SKM-1 treated with dmso at 0.1 percent for 144 hours (cell line): ENCODE results near the gene STX18.
"Not testable (repeated sequence)": the region's sequence is repeated elsewhere in the genome, so short reads cannot be mapped to it uniquely, and the experiment has no call there.

Experiments
- DNase-seq: peaks from one replicate; lab custom pipeline; 2025; ENCODE audit not compliant: unreplicated experiment; lab: John Stamatoyannopoulos, UW

STX18 gene

DNA sequence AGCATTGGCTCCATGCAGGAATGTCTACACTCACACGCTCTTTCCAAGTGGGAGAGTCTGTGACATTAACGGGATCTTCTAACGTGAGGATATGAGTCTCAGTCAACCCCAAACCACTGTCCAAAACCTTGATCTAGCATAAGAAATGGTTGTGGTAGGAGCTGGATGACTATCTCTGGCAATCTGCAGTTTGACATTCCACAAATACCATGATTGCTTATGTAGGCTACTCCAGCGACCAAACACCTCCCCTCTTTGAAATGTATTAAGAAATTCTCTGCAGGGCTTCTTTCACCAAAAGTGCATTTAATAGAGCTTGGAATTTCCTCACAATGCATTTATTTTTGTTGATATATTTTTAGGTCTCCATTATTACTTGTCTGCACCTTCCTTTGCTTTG, 14.1 kb upstream of the STX18 start:
- no peak for DNase-seq

DNA sequence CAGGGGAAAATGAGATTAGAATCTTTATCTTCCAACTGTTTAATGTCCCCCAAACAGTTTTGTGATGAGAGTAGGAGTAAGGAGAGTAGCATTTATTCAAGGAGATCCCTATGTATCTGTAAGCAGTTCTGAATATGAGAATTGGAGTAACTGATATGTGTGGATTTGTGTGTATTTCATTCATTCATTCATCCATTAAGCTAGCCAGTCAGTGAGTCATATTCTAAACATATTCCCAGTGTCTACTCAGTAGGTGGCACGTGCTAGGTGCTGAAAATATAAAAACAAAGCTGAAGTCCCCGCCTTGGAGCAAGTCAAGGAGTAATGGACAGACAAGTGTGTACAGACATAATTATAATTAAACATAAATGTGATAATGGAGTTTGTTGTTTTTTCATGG, 12.4 kb upstream of the STX18 start:
- DNase-seq: no peak

DNA sequence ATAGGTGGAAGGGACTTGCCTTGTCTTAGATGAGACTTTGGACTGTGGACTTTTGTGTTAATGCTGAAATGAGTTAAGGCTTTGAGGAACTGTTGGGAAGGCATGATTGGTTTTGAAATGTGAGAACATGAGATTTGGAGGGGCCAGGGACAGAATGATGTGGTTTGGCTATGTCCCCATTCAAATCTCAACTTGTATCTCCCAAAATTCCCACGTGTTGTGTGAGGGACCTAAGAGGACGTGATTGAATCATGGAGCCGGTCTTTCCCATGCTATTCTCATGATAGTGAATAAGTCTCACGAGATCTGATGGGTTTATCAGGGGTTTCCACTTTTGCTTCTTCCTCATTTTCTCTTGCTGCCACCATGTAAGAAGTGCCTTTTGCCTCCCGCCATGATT, 10.2 kb upstream of the STX18 start:
- DNase-seq: not testable (repeated sequence)

DNA sequence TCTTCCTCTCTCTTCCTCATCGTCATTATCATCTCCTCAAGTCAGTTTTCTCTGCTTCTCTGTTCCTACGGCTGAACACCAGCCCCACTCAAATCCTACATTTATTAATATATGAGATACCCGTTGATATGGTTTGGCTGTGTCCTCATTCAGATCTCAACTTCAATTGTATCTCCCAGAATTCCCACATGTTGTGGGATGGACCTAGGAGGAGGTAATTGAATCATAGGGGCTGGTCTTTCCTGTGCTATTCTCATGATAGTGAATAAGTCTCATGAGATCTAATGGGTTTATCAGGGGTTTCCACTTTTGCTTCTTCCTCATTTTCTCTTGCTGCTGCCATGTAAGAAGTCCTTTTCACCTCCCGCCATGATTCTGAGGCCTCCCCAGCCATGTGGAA, 8.3 kb upstream of the STX18 start:
- DNase-seq: not testable (repeated sequence)

DNA sequence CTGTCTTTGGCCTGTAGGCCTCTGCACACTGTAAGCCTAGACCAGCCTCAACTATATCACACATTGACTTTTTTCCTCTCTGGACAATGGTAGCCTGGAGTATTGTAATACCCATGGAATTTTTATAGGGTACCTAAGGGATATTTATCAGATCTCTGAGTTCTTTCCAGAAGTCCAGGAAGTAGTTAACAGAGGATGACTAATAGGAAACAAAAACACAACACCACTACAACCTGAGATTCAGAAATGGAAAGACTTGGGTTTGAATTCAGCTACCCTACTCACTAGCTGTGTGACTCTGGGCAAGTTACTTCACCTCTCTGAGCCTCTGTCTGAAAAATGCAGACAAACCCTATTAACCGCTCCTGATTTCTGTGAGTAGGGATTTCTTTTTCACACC, 7.7 kb upstream of the STX18 start:
- DNase-seq: no peak

DNA sequence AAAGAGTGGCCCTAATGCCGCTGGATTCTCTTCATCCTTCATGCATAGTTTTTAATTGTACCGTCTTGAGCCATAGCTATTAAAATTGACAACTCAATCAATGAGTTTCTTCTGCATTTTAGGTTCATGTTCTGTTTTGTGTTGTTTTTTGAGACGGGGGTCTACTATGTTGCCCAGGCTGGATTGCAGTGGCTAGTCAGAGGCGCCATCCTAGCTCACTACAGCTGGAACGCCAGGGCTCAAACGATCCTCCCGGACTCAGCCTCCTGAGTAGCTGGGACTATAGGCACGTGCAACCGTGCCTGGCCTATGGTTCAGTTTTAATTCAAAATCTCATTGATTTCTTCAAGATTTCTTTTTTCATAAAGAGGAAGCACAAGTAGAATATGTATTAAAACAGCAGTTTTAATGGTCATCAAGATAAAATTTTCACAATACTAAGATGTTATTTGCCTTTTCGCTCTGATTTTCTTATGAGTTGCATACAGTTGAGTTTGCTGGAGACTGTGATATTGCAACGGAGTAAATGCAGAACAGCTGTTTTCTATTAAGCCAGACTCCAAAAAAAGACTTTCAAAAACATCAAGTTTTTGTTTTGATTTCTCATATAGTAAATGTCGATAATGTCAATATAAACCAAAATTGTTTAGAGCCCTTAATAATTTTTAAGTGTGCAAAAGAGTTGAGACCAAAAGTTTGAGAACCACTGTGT, 1.1 kb upstream of the STX18 start:
- no peak for DNase-seq

DNA sequence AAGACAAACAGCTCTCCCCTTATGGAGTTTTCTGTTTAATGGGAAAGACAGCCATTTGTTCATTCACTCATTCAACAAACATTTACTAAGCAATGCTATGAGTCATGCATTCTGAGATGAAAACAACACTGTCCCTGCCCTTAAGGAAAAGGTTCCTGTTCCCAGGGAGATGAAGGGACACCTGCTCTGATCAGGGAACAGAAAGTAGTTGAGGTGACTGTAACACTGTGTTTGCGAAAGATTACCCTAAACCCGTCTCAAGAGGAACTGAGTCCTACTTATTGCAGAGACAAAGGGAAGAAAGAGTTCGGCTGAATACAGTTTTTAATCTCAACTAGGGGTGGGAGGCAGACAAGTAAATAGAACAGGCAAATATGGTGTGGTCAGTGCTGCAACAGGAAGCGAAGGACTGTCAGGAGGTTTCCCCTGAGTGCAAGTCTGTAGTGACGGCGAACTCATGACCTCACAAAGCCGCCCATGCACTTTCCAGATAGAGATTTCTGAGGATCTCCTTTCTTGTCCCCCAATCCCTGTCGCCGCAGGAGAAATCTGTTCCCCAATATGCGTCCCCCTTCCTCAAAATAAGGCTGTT, 712 bp downstream of the STX18 start:
- DNase-seq: peak; percentile 78

DNA sequence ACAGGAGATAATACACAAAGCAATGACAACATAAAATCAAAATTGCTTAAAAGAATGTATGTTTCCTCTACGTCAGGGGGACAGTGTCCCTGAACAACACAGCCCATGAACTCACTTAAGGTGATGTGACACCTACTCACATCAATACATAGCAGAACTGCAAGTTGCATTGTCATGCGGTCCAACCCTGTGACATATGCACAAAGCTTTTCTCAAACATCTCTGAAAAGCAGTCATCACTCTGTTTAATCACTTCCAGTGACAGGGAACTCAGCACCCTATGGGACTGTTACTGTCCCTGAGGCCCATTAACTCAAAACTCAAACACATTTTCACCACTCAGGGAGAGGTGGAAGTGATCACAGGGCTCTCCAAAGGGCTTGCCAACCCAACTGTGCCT, 2.4 kb downstream of the STX18 start:
- DNase-seq: no peak

DNA sequence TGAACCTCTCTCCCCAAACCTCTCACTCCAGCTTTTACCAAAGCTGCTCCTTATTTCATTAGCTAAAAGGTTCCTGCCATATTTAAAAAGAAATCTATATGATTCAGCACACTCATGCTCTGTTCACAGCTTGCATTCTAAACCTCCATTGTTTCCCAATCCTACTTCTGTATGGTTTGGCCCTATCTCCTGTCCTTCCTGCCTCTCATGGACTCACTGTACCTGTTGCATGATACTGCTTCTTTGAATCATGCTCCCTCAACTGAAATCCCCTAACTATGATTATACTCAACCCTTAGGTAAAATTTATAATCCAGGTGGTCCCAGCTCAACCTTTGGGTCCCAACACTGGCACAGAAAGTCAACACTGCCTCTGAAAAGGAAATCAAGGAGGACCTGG, 6.3 kb downstream of the STX18 start:
- no peak for DNase-seq

DNA sequence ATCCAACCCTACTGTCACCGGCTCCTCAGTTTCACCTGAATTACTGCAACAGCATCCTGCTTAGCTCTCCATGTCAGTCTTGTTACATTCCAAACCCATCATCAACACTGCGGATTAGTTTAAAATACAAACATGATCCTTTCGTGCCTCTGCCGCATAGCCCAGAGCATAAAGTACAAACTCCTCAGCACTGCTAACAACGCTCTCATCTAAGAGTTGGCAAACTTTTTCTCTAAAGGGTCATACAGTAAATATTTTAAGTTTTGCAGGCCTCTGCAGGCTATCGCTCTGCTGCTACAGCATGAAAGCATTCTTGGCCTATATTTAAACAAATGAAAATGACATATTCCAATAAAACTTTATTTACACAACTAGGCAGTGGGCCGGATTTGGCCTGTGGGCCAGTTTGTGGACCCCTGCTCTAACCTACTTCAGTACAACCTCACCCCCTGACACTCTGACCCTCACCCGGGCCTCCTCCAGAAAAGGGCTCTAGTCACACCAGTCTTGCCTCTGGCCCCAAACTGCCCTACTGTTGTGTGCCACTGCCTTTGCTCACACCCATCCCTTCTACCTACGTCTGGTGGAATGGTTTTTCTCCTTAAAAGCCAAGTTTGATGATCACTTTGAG, 7.2 kb downstream of the STX18 start:
- no peak for DNase-seq

DNA sequence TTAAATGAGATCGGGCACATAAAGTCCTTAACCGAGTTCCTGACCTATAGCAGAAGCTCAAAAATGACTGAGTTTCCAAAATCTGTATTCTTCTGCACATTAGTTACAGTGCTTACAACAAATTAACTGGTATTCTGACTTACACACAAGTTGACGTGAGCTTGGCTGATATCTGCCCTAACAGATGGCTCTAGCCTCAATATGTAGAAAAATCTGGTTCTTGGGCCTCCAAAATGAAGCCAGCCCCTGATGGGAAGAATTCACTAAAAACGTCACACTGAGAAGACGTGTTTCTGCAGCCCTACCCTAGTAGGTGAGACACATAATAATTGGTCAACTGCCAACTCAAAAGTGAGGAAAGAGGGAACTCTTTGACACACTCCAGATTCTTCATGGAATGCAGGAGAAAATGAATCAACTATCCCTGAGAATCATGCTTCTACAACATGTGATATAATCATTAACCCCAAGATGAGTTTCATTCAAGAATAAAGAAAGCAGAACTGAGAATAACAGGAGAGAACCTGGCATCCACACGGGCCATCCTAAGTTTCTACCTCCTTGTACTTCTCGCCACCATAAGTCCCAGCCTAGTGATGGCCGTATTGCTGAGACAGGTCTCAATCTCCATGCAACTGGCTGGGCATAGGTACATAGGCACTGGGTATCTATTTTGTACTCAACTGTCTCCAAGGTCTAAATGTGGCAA, 8.2 kb downstream of the STX18 start:
- no peak for DNase-seq

DNA sequence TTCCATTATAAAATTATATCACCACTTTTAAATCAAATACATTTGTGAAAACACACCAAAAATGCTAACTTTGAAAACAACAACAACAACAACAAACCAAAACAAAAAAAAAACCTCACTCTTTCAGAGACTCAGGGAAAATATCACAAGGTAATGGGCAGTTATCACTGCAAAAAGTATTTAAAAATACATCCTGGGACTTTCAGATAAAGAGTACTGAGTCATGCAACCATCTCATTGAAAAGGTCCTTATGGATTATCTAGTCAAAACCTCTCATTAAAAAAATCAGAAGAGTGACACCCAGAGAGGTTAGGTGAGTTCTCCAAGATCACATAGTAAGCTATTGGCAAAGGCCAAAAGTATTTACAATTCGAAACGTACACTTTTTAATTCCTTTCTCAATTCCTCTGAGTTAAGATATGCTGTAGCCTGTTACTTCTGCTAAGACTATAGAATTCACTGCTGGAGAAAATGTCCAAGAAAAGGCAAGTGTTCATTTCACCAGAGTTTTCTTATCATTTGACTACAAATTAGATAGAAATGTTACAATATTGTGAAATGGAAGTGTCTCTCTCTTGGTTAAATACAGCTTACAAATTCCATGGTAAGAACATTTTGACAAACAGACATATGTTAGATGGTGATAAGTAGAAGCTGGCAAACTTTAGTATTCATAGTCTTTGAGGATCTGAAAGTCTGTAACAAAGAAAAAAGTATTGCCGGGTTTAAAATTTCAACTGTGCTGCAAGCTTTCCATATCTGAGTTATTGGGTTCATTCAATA, 9.3 kb downstream of the STX18 start:
- no peak for DNase-seq

DNA sequence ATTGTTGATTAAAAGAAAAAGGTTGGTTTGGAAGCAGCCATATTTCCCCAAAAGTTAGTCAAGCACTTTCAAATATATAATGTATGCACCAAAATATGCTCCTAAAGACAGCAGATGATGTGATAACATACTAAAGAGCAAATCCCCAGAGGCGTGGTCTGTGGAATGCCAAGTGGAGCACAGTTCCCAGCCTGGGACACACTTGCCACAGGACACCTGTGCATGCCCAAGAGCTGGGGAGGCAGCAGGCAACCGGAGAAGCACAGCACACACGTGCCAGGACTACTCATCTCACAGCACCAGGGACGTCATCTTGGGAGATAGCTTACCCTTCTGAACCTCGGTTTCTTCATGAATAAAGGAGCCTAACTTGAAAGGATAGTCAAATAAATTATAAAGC, 12.5 kb downstream of the STX18 start:
- no peak for DNase-seq

DNA sequence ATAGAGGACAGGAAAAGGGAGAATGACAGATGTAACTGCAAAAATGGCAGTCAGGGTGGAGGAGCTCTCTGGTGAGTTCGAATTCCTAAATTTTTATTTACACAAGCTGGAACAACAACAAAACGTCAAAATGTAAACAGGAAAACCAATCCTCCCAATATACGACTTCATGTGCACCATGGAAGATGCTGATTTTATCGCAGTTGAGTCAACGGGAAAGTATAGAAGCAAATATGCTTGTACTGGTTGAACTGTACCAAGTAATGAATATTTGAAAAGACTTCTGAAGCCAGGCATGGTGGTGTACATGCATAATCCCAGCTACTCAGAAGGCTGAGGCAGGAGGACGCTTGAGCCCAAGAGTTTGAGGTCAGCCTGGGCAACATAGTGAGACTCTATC, 15.4 kb downstream of the STX18 start:
- DNase-seq: no peak

DNA sequence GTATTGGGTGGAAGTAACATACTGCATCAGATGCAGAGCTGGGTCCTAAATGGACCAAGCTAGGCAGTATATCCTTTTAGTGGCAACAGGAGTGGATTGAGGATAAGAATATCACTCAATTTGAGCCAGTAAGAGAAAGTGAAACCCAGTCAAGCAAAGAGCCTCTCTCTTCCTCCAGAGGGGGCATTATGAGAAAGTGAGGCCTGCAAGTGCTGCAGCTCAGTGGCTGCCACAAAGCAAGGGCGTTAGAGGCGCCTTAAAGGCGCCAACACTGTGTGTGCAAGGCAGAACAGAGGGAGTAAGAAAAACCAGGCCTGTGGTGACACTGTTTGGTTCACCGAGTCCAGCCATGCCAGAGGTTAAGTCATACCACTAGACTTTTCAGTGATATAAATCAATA, 17.5 kb downstream of the STX18 start:
- DNase-seq: no peak

DNA sequence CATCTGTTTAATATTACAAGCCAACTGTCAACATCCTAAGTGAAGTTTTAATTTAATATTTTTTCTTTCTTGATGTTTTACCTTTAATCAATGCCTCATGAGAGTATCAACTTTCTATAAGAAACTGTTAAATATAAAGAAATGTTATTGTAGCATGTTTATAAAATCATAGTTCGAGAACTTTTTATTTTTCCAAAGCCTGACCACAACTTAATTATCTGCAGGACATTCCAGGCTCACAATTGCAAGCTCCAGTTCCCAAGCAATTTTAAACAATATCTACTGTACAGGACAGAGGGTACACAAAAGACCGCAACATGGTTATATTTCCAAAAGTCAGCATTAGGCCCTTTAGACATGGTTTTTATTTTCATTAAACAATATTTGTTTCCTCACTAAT, 20.1 kb downstream of the STX18 start:
- DNase-seq: no peak

DNA sequence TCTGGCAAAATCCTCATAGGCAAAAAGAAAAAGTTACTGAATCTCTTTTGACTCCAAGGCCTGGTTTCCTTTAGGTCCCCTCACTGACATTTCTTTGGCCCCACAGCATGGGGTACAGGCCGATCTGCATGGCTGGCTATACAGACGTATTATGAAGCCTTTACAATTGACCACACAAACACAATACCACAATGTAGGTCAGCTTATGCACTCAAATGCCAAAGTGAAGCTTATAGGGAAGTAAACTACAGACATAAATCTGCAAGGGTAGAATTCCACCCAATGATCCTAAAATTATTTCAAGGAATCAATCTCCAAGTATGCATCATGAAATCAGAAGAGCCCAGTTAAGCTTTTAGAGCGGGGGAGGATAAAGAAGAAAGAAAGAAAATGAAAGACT, 20.7 kb downstream of the STX18 start:
- DNase-seq: no peak

DNA sequence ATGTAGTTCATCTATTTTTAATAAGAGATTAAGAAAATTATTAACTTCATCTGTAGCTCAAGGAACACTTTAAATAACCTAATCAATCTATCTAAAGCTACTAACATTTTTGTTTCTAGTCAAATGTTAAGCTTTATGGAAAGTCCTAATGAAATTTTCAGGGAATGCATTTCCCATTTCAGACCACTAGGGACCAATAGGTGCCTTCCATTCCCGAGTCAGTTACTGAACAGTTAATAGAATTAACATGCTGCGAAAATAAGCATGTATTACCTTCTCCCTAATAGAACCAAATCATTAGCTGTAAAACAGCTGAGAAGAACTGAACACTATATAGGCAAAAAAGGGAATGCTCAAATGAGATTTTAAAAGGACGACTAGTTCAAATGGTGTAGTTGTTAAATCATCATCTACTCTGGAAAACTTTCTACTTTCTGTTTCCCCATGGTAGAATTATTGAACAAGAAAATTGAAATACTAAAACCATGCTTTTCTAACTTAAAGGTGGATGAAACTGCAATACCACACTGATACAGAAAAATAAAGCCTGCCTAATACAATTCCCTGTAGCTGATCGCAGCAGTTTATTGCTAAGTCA, 22.5 kb downstream of the STX18 start:
- DNase-seq: no peak

DNA sequence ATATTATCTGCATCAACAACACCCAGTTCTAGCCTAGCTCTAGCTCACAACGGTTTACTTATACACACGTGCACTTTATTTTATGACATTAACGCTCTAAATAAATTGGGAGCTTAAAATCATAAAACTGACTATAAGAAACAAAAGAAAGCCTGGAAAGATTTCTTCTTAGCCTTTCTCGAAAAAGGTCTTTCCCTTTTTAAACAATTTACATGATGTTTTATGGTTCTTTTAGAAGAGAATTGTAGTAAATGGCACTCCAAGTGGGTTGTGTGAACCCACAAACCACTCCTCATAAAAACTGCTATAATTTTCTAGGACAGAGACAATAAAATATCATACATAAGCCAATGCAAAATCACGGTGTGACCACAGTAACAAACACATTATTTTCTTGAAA, 23.1 kb downstream of the STX18 start:
- DNase-seq: no peak

DNA sequence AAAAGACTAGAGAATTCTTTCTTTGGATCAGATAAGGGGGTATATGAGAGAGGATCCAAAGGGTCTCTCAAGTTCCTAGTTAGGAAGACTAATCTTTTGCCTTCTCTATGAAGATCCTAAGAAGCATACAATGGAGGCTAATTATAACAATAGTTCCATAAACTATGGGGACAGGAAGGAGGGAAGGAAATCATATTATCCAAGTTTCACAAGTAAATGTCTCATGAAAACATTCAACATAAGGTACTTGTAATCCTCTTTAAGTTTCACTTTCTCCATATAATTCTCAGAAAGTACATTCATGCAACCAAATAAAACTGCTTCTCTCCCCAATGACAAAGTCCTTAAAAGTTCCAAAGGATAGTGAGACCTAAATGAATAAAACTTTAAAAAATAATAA, 27.1 kb downstream of the STX18 start:
- no peak for DNase-seq

DNA sequence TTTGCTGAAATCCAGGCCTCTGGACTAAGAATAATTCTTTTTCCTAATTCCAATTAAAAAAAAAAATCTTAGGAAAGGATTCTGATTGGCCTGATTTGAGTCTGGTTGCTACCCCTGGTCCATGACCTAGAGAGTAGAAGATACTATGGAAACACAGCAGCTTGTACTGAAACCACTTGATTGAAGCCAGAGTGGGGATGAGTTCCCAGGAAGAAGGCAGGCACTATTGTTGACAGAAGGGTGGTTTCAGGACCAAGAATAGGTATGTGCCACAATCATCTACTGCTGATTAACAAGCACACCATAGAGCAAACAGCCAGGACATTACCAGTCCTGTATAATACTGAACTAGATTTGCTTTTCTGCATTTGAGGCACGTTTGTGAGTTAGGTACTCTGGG, 29.6 kb downstream of the STX18 start:
- DNase-seq: no peak
